Measurements from ENCODE around the gene FBXO28.

GRCh38 chr1:224211206-224211962, 97.5 kb downstream of the FBXO28 start:
- TF ChIP-seq CTCF (conservative IDR thresholded peaks at IDR 0.05; ENCODE audit: low read depth, low read length) (no peak), EZH2 (IDR thresholded peaks at IDR 0.05; ENCODE audit: borderline replicate concordance, low read depth, low read length, poor library complexity, severe bottlenecking) (no peak)
